Neuron (in vitro differentiated cells): Measurements from ENCODE around the gene SNCAIP.
"Not testable (repeated sequence)": the region's sequence is repeated elsewhere in the genome, so short reads cannot be mapped to it uniquely, and the experiment has no call there.

ENCODE experiments used
- H2AFZ ChIP-seq: one replicate; pipeline ENCODE4 v1.6.1; 2013; ENCODE audit warnings: low read depth, mild to moderate bottlenecking, inconsistent platforms, low read length, moderate library complexity
- H3K27me3 ChIP-seq: one replicate; pipeline ENCODE4 v1.6.1; 2013; ENCODE audit warnings: low read length; ENCODE audit not compliant: insufficient read depth
- H3K36me3 ChIP-seq: one replicate; pipeline ENCODE4 v1.6.1; 2013; ENCODE audit warnings: low read length; ENCODE audit not compliant: insufficient read depth
- H3K4me1 ChIP-seq: one replicate; pipeline ENCODE4 v1.6.1; 2013; ENCODE audit warnings: low read length; ENCODE audit not compliant: insufficient read depth
- H3K4me3 ChIP-seq: 2 replicates; pipeline ENCODE4 v1.5.1; 2013; ENCODE audit warnings: mild to moderate bottlenecking, low read length, moderate library complexity
- H3K9me3 ChIP-seq: one replicate; pipeline ENCODE4 v1.6.1; 2013; ENCODE audit warnings: low read length

The SNCAIP gene

GRCh38 chr5:122352331-122352730, 40.3 kb downstream of the SNCAIP start:
- no peak overlapping the region for H3K4me3 ChIP-seq
- no peak overlapping the region for H2AFZ ChIP-seq
- H3K36me3 ChIP-seq: no peaks in the 10 kb centered on the region
- H3K9me3 ChIP-seq: no peaks in the 10 kb centered on the region
- H3K27me3 ChIP-seq: no peaks in the 10 kb centered on the region
- H3K4me1 ChIP-seq: peaks cover 8% of the 10 kb centered on the region

GRCh38 chr5:122353361-122353760, 41.3 kb downstream of the SNCAIP start:
- H3K4me1 ChIP-seq, H3K27me3 ChIP-seq, H2AFZ ChIP-seq, H3K36me3 ChIP-seq, H3K9me3 ChIP-seq, H3K4me3 ChIP-seq: not testable (repeated sequence)

DNA sequence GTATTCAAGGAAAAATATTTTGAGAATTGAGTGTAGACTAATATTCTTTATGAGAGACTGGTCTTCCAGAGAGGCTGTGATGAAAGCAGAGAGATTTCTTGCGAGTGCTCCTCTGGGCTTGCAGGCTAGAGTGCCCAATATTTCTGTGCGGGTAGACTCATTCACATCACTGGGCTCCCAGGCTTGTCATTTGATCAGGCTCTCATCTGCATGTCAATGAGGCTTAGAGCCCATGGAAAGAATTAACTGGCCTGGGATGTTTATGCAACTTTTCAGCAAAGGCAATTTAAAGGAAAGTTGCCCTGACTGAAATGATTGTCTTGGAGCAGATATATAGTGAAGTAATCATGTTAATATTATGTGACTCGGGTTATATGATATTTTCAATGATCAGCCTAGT, 42.3 kb downstream of the SNCAIP start:
- Histone ChIP-seq H3K36me3 (no peaks in the 10 kb centered on the region), H3K4me1 (peaks cover 12% of the 10 kb centered on the region), H3K9me3 (no peaks in the 10 kb centered on the region), H3K4me3 (no peak overlapping the region), H3K27me3 (no peaks in the 10 kb centered on the region), H2AFZ (no peak overlapping the region)

DNA sequence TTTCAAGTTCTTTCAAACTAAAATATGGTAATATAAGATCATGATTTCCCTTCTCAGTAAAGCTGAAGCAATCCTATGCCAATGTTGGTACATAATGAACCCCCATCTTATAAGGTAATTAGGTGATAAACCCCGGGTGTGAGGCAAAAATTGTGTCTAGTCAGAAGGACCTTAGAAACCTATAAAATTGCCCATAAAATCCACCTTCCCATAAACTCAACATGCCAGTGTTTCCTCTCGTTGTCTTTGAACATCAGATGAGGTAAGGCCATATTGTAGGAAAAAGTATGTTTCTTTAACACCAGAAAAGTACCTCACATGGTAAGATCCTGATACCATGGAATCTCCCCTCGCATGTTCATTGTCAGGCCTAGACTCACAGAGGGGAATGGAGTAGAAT, 43.3 kb downstream of the SNCAIP start:
- H3K36me3 ChIP-seq: no peaks in the 10 kb centered on the region
- H3K27me3 ChIP-seq: no peaks in the 10 kb centered on the region
- no peaks in the 10 kb centered on the region for H3K9me3 ChIP-seq
- H3K4me3 ChIP-seq: no peak overlapping the region
- H3K4me1 ChIP-seq: peaks cover 12% of the 10 kb centered on the region
- H2AFZ ChIP-seq: no peak overlapping the region

DNA sequence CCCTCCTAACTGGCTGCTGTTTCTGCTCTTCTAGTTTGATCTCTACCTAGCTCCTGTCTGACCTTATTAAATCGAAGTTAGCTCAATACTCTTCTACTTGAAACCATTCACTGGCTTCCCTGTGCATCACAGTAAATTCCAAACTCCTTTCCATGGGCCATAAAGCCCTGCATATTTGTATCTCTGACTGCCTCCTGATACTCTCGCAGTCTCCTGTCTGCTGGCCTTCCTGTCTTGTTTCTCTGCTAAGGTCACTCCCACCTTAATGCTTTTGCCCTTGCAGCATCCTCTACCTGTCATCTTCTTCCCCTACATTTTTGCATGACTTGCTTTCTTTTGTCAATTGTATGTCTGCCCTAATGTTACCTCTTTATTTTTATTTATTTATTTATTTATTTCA, 44.8 kb downstream of the SNCAIP start:
- no peak overlapping the region for H3K4me3 ChIP-seq
- no peaks in the 10 kb centered on the region for H3K27me3 ChIP-seq
- no peak overlapping the region for H2AFZ ChIP-seq
- no peaks in the 10 kb centered on the region for H3K9me3 ChIP-seq
- H3K4me1 ChIP-seq: peaks cover 12% of the 10 kb centered on the region
- H3K36me3 ChIP-seq: no peaks in the 10 kb centered on the region

DNA sequence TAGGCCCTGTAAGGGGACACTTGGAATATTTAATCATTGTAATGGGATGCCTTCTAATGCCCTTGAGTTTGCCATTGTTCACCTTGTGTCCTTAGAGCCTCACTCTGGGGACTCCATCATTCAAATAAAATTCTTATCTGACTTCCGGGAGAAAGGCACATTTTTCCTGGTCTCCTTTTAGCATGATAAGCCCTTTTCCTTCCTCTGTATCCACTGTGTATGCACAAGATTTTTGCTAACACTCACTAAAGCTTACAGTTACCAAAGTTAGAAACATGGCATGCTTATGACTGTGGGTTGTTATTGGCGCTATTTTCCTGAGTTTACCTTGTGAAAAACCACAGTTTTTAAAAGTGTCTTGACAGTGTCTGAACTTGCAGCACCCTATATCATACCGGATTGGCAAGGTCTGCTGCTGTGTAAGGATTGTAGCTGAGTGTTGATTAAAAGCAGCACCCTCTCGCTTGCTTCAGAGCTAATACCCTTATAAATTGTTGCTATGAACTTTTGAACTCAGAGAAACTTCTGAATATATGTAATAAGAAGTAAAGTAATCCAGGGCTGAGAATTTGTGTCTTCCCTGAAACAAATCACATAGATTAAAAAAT, 46.4 kb downstream of the SNCAIP start:
- H3K9me3 ChIP-seq: no peaks in the 10 kb centered on the region
- H3K27me3 ChIP-seq: no peaks in the 10 kb centered on the region
- H3K36me3 ChIP-seq: no peaks in the 10 kb centered on the region
- H3K4me1 ChIP-seq: peaks cover 12% of the 10 kb centered on the region
- H3K4me3 ChIP-seq: no peak overlapping the region
- no peak overlapping the region for H2AFZ ChIP-seq

DNA sequence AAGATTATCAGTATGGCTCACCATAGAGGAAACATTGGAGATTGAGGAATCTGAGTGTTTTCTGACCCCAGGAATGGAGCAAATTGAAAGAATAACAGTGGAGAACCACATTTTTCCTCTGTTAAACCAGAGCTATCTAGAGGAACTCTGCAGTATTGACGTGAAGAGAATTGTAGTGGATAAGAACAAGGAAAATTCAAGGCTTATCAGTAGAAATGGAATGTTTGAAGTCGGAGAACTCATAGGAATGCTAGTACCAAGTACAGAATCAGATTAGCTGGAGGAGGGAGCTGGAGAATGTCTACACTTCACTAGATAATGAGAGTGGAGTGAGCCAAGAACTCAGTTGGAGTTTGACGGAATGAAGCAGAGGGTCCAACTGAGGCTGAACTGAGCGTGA, 50.3 kb downstream of the SNCAIP start:
- H3K4me3 ChIP-seq: no peak overlapping the region
- no peaks in the 10 kb centered on the region for H3K27me3 ChIP-seq
- peaks cover 4% of the 10 kb centered on the region for H3K4me1 ChIP-seq
- no peak overlapping the region for H2AFZ ChIP-seq
- no peaks in the 10 kb centered on the region for H3K36me3 ChIP-seq
- H3K9me3 ChIP-seq: no peaks in the 10 kb centered on the region

GRCh38 chr5:122363623-122364022, 51.6 kb downstream of the SNCAIP start:
- no peak overlapping the region for H2AFZ ChIP-seq
- no peaks in the 10 kb centered on the region for H3K36me3 ChIP-seq
- no peak overlapping the region for H3K4me3 ChIP-seq
- peaks cover under 1% of the 10 kb centered on the region for H3K4me1 ChIP-seq
- H3K27me3 ChIP-seq: no peaks in the 10 kb centered on the region
- H3K9me3 ChIP-seq: no peaks in the 10 kb centered on the region

- no peaks in the 10 kb centered on the region for H3K27me3 ChIP-seq
- no peak overlapping the region for H2AFZ ChIP-seq
- H3K4me1 ChIP-seq: no peaks in the 10 kb centered on the region
- no peak overlapping the region for H3K4me3 ChIP-seq
- H3K9me3 ChIP-seq: no peaks in the 10 kb centered on the region
- H3K36me3 ChIP-seq: no peaks in the 10 kb centered on the region
Observed at GRCh38 chr5:122366501-122366900, 54.5 kb downstream of the SNCAIP start.

DNA sequence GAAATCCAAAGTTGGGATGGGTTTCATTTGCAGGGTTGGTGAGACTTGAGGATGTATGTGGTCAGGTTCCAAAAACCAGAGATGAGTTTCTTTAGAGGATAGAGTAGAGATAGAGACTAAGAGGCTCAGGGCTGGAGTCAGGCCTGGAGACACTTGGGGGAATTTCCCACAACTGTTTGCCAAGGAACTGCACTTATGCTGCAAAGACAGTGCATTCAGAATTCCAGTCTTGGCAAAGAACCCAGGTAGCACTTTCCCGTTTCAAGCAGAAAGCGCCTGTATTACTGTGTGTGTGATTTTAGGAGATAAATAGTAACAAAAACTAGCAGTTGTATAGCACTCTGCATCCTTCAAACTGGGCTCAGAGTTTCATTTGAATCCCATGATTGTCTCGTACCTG, 55.4 kb downstream of the SNCAIP start:
- Histone ChIP-seq H2AFZ (no peak overlapping the region), H3K36me3 (no peaks in the 10 kb centered on the region), H3K9me3 (no peaks in the 10 kb centered on the region), H3K4me1 (no peaks in the 10 kb centered on the region), H3K4me3 (no peak overlapping the region), H3K27me3 (no peaks in the 10 kb centered on the region)

GRCh38 chr5:122368510-122369251, 56.6 kb downstream of the SNCAIP start:
- Histone ChIP-seq H3K4me1 (no peaks in the 10 kb centered on the region), H3K9me3 (no peaks in the 10 kb centered on the region), H3K36me3 (no peaks in the 10 kb centered on the region), H2AFZ (no peak overlapping the region), H3K27me3 (no peaks in the 10 kb centered on the region), H3K4me3 (no peak overlapping the region)

GRCh38 chr5:122369253-122369815, 57.3 kb downstream of the SNCAIP start:
- Histone ChIP-seq H3K4me3 (no peak overlapping the region), H2AFZ (no peak overlapping the region), H3K36me3 (no peaks in the 10 kb centered on the region), H3K4me1 (no peaks in the 10 kb centered on the region), H3K9me3 (no peaks in the 10 kb centered on the region), H3K27me3 (no peaks in the 10 kb centered on the region)

GRCh38 chr5:122371511-122372151, 59.6 kb downstream of the SNCAIP start:
- Histone ChIP-seq H3K36me3 (no peaks in the 10 kb centered on the region), H3K4me1 (no peaks in the 10 kb centered on the region), H3K9me3 (no peaks in the 10 kb centered on the region), H2AFZ (no peak overlapping the region), H3K27me3 (no peaks in the 10 kb centered on the region), H3K4me3 (no peak overlapping the region)
